ENCODE data around the gene SAMHD1. TPM values are rescaled to one million over a fixed set of nuclear protein-coding genes. Genes with fewer than 3 reads are reported as not detected.
"Not testable (repeated sequence)": the region's sequence is repeated elsewhere in the genome, so short reads cannot be mapped to it uniquely, and the experiment has no call there.

SAMHD1 gene
- total RNA-seq, 1 donor from 2014 or later = 30.8 TPM

DNA sequence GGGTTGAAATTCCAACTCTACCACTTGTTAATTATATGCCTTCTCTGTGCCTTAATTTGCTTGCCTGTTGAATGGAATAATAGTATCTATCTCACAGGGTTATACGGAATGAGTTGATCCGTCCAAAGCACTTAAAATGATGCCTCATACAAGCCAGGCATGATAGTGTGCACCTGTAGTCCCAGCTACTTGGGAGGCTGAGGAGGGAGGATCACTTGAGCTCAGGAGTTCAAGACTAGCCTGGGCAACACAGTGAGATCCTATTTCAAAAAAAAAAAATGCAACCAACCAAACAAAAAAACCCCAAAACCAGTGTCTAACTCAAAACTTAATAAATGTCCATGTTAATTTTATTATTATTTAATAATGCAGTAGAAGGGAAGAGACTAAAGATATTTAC is 35.3 kb downstream of the SAMHD1 start:
- Mint-ChIP-seq H3K9me3 (ENCODE audit: unreplicated experiment) (no peaks in the 10 kb centered on the region), H3K4me3 (ENCODE audit: unreplicated experiment) (no peak overlapping the region), H3K27me3 (ENCODE audit: unreplicated experiment) (no peaks in the 10 kb centered on the region), H3K27ac (ENCODE audit: unreplicated experiment) (no peak overlapping the region), H3K36me3 (ENCODE audit: unreplicated experiment) (no peaks in the 10 kb centered on the region), H3K4me1 (ENCODE audit: low read depth, unreplicated experiment) (no peaks in the 10 kb centered on the region)
- no peak for DNase-seq
- TF ChIP-seq, protein P1, sequence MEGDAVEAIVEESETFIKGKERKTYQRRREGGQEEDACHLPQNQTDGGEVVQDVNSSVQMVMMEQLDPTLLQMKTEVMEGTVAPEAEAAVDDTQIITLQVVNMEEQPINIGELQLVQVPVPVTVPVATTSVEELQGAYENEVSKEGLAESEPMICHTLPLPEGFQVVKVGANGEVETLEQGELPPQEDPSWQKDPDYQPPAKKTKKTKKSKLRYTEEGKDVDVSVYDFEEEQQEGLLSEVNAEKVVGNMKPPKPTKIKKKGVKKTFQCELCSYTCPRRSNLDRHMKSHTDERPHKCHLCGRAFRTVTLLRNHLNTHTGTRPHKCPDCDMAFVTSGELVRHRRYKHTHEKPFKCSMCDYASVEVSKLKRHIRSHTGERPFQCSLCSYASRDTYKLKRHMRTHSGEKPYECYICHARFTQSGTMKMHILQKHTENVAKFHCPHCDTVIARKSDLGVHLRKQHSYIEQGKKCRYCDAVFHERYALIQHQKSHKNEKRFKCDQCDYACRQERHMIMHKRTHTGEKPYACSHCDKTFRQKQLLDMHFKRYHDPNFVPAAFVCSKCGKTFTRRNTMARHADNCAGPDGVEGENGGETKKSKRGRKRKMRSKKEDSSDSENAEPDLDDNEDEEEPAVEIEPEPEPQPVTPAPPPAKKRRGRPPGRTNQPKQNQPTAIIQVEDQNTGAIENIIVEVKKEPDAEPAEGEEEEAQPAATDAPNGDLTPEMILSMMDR (IDR thresholded peaks at IDR 0.05; ENCODE audit: partially characterized antibody, unreplicated experiment) = no peak

DNA sequence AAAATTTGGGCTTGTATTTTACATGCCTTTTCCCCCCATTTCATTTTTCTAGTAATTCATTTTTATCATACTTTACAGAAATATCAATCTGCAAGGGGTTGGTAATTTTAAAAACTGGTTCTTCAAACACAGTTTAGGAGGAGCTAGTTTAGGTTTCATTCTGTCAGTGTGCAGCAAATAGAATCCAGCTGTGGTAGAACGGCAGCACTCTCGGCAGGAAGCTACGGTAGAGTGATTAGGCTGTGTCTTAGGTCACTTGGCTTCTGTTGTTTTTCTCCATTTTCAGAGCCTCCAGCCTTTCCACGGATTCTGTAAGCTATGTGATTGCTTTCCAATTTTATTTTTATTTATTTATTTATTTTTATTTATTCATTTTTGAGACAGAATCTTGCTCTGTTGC is 42.9 kb downstream of the SAMHD1 start:
- Mint-ChIP-seq H3K27me3 (ENCODE audit: unreplicated experiment) (peaks cover 3% of the 10 kb centered on the region), H3K27ac (ENCODE audit: unreplicated experiment) (no peak overlapping the region), H3K9me3 (ENCODE audit: unreplicated experiment) (no peaks in the 10 kb centered on the region), H3K4me1 (ENCODE audit: low read depth, unreplicated experiment) (no peaks in the 10 kb centered on the region), H3K36me3 (ENCODE audit: unreplicated experiment) (no peaks in the 10 kb centered on the region), H3K4me3 (ENCODE audit: unreplicated experiment) (no peak overlapping the region)
- no peak for DNase-seq
- TF ChIP-seq, protein P1 (IDR thresholded peaks at IDR 0.05; ENCODE audit: partially characterized antibody, unreplicated experiment) = no peak

DNA sequence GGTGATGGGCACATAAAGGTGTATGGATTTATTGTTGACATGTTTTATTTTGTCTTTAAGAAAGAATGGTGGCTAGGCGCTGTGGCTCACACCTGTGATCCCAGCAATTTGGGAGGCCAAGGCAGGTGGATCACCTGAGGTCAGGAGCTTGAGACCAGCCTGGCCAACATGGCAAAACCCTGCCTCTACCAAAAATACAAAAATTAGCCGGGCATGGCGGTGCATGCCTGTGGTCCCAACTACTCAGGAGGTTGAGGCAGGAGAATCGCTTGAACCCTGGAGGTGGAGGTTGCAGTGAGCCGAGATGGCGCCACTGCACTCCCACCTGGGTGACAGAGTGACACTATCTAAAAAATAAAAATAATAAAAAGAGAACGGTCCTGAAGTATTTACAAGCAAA is 45.4 kb downstream of the SAMHD1 start:
- H3K4me3 Mint-ChIP-seq (ENCODE audit: unreplicated experiment); DNase-seq; H3K4me1 Mint-ChIP-seq (ENCODE audit: low read depth, unreplicated experiment); H3K36me3 Mint-ChIP-seq (ENCODE audit: unreplicated experiment); H3K27ac Mint-ChIP-seq (ENCODE audit: unreplicated experiment); H3K9me3 Mint-ChIP-seq (ENCODE audit: unreplicated experiment); H3K27me3 Mint-ChIP-seq (ENCODE audit: unreplicated experiment): not testable (repeated sequence)

DNA sequence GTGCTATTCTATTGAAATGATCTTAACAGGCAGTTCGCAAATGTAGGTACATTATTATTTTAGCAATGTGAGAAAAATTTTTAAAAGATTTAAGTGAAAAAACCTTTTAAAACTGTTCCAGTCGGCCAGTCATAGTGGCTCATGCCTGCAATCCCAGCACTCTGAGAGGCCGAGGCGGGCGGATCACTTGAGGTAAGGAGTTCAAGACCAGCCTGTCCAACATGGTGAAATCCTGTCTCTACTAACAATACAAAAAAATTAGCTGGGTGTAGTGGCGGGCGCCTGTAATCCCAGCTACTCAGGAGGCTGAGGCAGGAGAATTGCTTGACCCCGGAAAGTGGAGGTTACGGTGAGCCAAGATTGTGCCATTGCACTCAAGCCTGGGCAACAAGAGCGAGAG is 45.9 kb downstream of the SAMHD1 start:
- H3K27me3 Mint-ChIP-seq (ENCODE audit: unreplicated experiment); DNase-seq; H3K9me3 Mint-ChIP-seq (ENCODE audit: unreplicated experiment); H3K4me3 Mint-ChIP-seq (ENCODE audit: unreplicated experiment); H3K4me1 Mint-ChIP-seq (ENCODE audit: low read depth, unreplicated experiment); H3K27ac Mint-ChIP-seq (ENCODE audit: unreplicated experiment); H3K36me3 Mint-ChIP-seq (ENCODE audit: unreplicated experiment): not testable (repeated sequence)

DNA sequence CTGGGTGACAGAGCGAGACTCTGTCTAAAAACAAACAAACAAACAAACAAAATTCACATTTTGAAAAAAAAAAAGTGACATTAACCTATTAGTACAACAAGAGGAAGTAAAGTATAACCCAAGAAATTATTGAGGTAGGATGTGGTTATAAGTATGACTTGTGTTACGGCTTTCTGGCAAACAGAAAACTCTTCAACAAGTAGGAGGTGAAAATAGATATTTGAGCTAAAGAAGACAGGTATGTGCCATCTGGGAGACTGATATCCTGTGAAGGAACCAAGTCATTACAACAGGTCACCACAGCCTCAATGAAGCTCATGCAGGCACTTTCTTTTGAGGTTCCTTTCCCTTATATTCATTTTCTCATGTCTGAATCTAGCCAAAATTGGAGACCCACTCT is 46.8 kb downstream of the SAMHD1 start:
- DNase-seq = no peak
- Mint-ChIP-seq H3K4me1 (ENCODE audit: low read depth, unreplicated experiment) (no peaks in the 10 kb centered on the region), H3K36me3 (ENCODE audit: unreplicated experiment) (no peaks in the 10 kb centered on the region), H3K9me3 (ENCODE audit: unreplicated experiment) (no peaks in the 10 kb centered on the region), H3K4me3 (ENCODE audit: unreplicated experiment) (no peak overlapping the region), H3K27me3 (ENCODE audit: unreplicated experiment) (peaks cover 6% of the 10 kb centered on the region), H3K27ac (ENCODE audit: unreplicated experiment) (no peak overlapping the region)
- TF ChIP-seq, protein P1 (IDR thresholded peaks at IDR 0.05; ENCODE audit: partially characterized antibody, unreplicated experiment) = no peak

DNA sequence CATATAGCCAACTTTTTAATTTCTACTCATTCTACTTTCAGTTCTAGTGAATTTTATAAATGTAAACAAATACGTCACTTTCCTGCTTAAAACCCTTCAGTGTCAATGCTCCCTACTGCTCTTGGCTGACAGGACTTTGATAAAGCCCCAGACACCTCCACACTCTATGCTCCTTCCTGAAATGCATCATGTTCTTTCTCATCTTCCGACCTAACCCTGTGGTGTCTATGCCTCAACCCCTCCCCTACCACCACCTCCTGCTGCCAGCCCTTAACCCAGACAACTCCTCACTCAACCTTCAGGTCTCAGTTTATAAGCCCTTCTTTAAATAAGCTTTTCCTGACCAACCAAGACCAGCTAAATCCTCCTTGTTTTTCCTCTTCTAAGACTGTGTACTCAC is 56.5 kb downstream of the SAMHD1 start:
- TF ChIP-seq, protein P1 (IDR thresholded peaks at IDR 0.05; ENCODE audit: partially characterized antibody, unreplicated experiment) = no peak
- Mint-ChIP-seq H3K36me3 (ENCODE audit: unreplicated experiment) (no peaks in the 10 kb centered on the region), H3K27me3 (ENCODE audit: unreplicated experiment) (peaks cover 2% of the 10 kb centered on the region), H3K9me3 (ENCODE audit: unreplicated experiment) (no peaks in the 10 kb centered on the region), H3K27ac (ENCODE audit: unreplicated experiment) (no peak overlapping the region), H3K4me3 (ENCODE audit: unreplicated experiment) (no peak overlapping the region), H3K4me1 (ENCODE audit: low read depth, unreplicated experiment) (no peaks in the 10 kb centered on the region)
- DNase-seq = no peak
